Measurements from ENCODE around the gene TARS1. TPM values are rescaled to one million over a fixed set of nuclear protein-coding genes. Genes with fewer than 3 reads are reported as not detected.

TARS1 gene
- total and polyA plus RNA-seq, 2 of the 4 experiments (the other 2 are of a cell fraction): 90.8 to 175 TPM

GRCh38 chr5:33448118-33448517 is 7.4 kb downstream of the TARS1 start:
- H2BK20ac ChIP-seq (ENCODE audit: low read depth, low read length): no peak overlapping the region
- H2AK9ac ChIP-seq (replicated peaks; ENCODE audit: low read depth, low read length, poor library complexity): no peak overlapping the region
- no peak overlapping the region for H3K56ac ChIP-seq (ENCODE audit: extremely low read depth, insufficient read depth, low read length)
- H4K5ac ChIP-seq (ENCODE audit: low read depth, low read length): no peak overlapping the region
- WGBS, 2 experiments (ENCODE audit: extremely low coverage in 2 of 2, insufficient read length in 1 of 2): no CpG with 5 or more reads among the region's 3 CpGs
- peaks cover 66% of the 10 kb centered on the region for H4K20me1 ChIP-seq (ENCODE audit: insufficient read depth, low read length)
- H2AFZ ChIP-seq (replicated peaks; ENCODE audit: low read length, poor library complexity): no peak overlapping the region
- H3K4me2 ChIP-seq (ENCODE audit: low read depth, low read length): no peak overlapping the region
- dilution Hi-C loops (cut with HindIII; ENCODE audit: low sequenced_read_pairs, unreplicated experiment) (no loop called here), intact Hi-C loops (cut with micrococcal nuclease) (no loop called here), in situ Hi-C loops (cut with MboI; ENCODE audit: low sequenced_read_pairs) (loop anchor here (25.0 kb wide), 1 partner anchor 1014 kb away; no protein-coding TSS in a partner anchor)
- no peak for DNase-seq
- no TSS peak for BruUV-seq (replicated peaks)
- no peak overlapping the region for H4K91ac ChIP-seq (ENCODE audit: insufficient read depth, low read depth, low read length)
- no peak overlapping the region for H2BK5ac ChIP-seq (ENCODE audit: low read depth, low read length, poor library complexity, severe bottlenecking)
- peaks cover 20 to 56% of the 10 kb centered on the region in 2 experiments for H3K79me1 ChIP-seq (ENCODE audit: low read depth in 1 of 2, low read length in 2 of 2)
- H3K27ac ChIP-seq (ENCODE audit: insufficient read depth, low read length): no peak overlapping the region
- H2BK15ac ChIP-seq (ENCODE audit: low read depth, low read length): no peak overlapping the region
- no peak overlapping the region for H4K8ac ChIP-seq (ENCODE audit: low read depth in 2 of 2, low read length in 2 of 2)
- H3K9ac ChIP-seq (ENCODE audit: low read depth, low read length): no peak overlapping the region
- ATAC-seq (ENCODE audit: low read depth): no peak
- no peak overlapping the region for H2BK120ac ChIP-seq (ENCODE audit: low read depth, low read length)
- H3K23ac ChIP-seq (ENCODE audit: low read depth, low read length): no peak overlapping the region
- TF ChIP-seq RAD21 (IDR thresholded peaks at IDR 0.05; ENCODE audit: low read length) (no peak), RFX5 (IDR thresholded peaks at IDR 0.05; ENCODE audit: low read depth, low read length) (no peak), FOS (IDR thresholded peaks at IDR 0.05; ENCODE audit: low read depth, low read length) (no peak)
- no peak overlapping the region for H3K18ac ChIP-seq (ENCODE audit: low read depth, low read length)
- H3K9me1 ChIP-seq (ENCODE audit: insufficient read depth, low read length): no peaks in the 10 kb centered on the region; the same call in 1 of the 2 replicates
- peaks cover 32% of the 10 kb centered on the region for H3K36me3 ChIP-seq (ENCODE audit: control insufficient read depth, insufficient read depth, low read length)
- no peaks in the 10 kb centered on the region for H3K27me3 ChIP-seq (ENCODE audit: control insufficient read depth, insufficient read depth, low read length)
- H3K4me3 ChIP-seq (ENCODE audit: insufficient read depth, low read depth, low read length): no peak overlapping the region
- H3K4me1 ChIP-seq (ENCODE audit: control insufficient read depth, insufficient read depth, low read length): no peaks in the 10 kb centered on the region
- H3K4ac ChIP-seq (ENCODE audit: low read depth, low read length): no peak overlapping the region
- no peak overlapping the region for H3K14ac ChIP-seq (replicated peaks; ENCODE audit: low read depth, low read length)
- ChIA-PET POLR2A (ENCODE audit: unreplicated experiment) (interaction anchor here (0.5 to 0.6 kb wide), 2 partner anchors 11 to 81 kb away, joined by 3 to 7 read pairs; no protein-coding TSS in a partner anchor), CTCF (no interaction called here)
- H2AK5ac ChIP-seq (ENCODE audit: low read depth, low read length): no peak overlapping the region
- no peaks in the 10 kb centered on the region for H3K9me3 ChIP-seq (ENCODE audit: control insufficient read depth, insufficient read depth, low read length)

All from IMR-90 (cell line).